GM20431 (cell line): ENCODE measurements around the gene ATP5MC2.
"Not testable (repeated sequence)": the region's sequence is repeated elsewhere in the genome, so short reads cannot be mapped to it uniquely, and the experiment has no call there.

ENCODE experiments used
- in situ Hi-C: fragments of 300-500 bp; cut with MseI, MboI; formaldehyde crosslinking; loops from one replicate; pipeline ENCODE4 v1.15.0; 2020; ENCODE audit warnings: low sequenced_read_pairs; ENCODE audit not compliant: unreplicated experiment

Gene ATP5MC2

GRCh38 chr12:53675701-53676607 lies at the start of gene ATP5MC2:
TSS of gene ATP5MC2 (minus strand) at chr12:53676083. CDS start at chr12:53672614, 3,469 bp downstream.
- in situ Hi-C loops: loop anchor here (10.0 kb wide), 1 partner anchor 131 kb away; no protein-coding TSS in a partner anchor

DNA sequence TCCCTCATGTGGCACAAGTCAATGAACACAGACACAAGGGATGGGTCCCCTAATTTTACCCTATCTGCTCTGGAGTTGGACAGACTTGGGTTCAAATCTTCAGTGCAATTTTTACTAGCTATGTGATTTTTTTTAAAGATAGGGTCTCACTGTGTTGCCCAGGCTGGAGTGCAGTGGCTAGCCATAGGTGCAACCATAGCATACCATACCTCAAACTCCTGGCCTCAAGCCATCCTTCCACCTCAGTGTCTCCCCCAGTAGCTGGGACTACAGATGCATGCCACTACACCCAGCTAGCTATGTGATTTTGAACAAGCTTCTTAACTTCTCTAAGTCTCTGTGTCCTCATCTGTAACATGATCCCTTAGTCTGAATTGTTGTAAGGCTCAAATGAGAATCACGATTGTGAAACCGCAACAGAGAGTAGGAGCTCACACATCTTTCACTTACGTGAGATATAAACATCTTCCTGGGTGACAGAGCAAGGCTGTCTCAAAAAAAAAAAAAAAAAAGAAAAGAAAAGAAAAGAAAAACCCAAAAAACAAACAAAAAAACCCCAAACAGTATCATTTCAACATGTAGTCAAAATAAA lies 46.7 kb upstream of the ATP5MC2 start:
- in situ Hi-C loops: no loop called here

- in situ Hi-C loops: no loop called here
These were observed 45.1 kb upstream of the ATP5MC2 start for GRCh38 chr12:53720946-53721345.

DNA sequence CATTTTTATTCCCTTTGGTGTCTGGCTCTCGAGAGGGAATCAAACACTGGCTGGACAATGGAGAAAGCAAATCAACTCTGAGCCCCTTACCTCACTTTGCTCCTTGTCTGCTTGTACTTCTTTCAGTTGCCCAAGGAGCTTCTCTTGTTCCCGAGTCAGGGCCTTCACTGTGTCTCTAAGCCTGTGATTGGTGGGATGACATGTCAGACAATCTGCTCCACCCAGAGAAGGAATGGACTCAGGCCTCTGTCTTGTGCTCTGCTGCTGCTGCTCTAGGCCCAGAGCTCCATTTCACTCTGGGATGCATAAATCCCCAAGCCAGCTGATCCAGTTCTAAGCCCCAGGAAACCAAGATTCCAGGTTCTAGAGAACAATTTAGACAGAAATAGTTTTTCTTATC lies 43.8 kb upstream of the ATP5MC2 start:
- in situ Hi-C loops: no loop called here

GRCh38 chr12:53718567-53718966 lies 42.7 kb upstream of the ATP5MC2 start:
- in situ Hi-C loops: not testable (repeated sequence)

GRCh38 chr12:53717319-53717718 lies 41.4 kb upstream of the ATP5MC2 start:
- in situ Hi-C loops: no loop called here

GRCh38 chr12:53714004-53714403 lies 38.1 kb upstream of the ATP5MC2 start:
- in situ Hi-C loops: no loop called here

DNA sequence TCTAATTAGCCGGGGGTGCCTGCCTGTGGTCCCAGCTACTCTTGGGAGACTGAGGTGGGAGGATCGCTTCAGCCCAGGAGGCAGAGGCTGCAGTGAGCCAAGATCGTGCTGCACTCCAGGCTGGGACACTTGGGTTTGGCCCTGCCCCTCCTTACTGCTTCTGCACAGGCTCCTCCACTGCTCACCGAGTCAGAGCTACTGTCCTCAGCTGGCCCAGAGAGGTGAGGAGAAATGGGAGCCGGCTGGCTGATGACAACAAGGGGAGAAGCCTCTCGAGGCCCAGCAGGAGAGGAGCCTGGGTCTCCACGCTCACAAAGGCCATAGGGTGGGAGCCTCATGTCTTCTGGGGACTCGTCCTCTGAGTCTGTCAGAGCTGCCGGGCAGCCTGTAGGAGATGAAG lies 37.6 kb upstream of the ATP5MC2 start:
- in situ Hi-C loops: no loop called here

- in situ Hi-C loops: no loop called here
These were observed 36.3 kb upstream of the ATP5MC2 start for GRCh38 chr12:53712059-53712643.

GRCh38 chr12:53710091-53710490 lies 34.2 kb upstream of the ATP5MC2 start:
- in situ Hi-C loops: no loop called here

- in situ Hi-C loops: no loop called here
These were observed 33.8 kb upstream of the ATP5MC2 start for GRCh38 chr12:53709671-53710070.

DNA sequence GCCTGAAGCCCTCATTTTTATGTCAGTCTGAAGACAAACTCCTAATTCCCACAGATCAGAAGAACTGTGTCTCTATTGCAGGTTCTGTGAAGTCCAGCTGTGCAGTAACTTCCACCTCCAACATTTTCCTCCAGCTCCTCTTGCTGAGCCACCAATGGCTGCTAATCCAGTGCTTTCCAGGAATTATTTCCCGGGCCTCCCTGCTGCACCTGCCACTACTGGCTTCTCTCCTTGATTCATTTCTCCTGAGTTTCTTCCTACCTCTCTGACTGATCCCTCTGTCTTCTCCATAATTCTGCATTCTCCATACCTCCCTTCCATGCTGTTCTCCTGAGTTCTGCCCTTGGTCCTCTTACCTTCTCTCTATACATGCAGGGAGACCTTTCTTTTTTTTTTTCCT lies 30.2 kb upstream of the ATP5MC2 start:
- in situ Hi-C loops: no loop called here

GRCh38 chr12:53703756-53704155 lies 27.9 kb upstream of the ATP5MC2 start:
- in situ Hi-C loops: loop anchor here (5.0 kb wide), 1 partner anchor 39 kb away; no protein-coding TSS in a partner anchor

DNA sequence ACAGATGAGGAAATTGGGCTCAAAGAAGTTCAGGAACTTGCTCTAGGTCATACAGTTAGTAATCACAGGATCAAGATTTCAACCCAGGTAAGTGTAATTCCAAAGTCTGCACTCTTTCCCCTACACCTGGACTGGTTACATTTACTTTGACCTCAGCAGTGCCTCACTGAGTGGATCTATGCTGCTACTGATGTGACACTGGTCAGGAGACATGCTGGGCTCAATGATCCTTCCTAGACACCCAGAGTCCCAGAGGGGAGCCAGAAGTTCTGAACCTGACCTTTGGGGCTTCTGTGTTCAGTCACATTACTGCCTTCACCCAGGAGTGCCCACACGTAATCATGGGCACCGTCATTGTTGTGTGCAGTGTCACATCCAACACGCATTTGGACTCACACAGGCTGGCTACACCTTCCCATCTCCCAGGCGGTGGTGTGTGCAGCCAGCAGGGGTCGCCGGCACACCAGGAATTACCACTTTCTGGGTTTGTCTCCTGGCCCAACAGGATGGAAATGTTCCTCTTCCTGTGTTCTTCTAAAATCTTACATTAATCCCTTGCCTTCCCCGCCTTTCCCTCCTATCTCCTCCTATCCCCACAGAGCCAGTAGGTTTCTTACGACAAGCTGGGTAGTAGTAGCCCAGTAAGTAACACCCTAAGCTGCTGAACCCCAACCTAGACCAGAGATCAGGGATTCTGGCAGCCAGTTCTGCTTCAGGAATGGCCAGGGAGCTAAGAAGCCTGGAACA lies 25.8 kb upstream of the ATP5MC2 start:
- in situ Hi-C loops: loop anchor here (5.0 kb wide), 1 partner anchor 41 kb away; no protein-coding TSS in a partner anchor

GRCh38 chr12:53700567-53700966 lies 24.7 kb upstream of the ATP5MC2 start:
- in situ Hi-C loops: loop anchor here (5.0 kb wide), 1 partner anchor 42 kb away; no protein-coding TSS in a partner anchor

DNA sequence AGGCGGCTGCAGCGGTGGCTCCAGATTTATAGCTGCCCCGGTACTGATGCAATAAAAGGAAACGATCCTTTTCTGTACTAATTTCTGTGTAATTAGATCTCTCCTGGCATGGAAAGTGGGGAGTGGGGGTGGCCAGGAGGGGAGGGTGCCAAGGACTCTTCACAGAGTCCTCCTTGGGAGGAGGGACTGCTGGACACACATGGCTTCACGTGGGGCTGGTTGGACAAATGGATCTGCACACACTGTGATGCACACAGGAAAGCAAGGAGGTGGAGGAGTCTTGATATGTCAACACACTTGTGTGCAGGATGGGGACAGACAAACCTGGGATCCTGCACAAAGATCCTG lies 23.8 kb upstream of the ATP5MC2 start:
- in situ Hi-C loops: loop anchor here (5.0 kb wide), 1 partner anchor 43 kb away; no protein-coding TSS in a partner anchor

DNA sequence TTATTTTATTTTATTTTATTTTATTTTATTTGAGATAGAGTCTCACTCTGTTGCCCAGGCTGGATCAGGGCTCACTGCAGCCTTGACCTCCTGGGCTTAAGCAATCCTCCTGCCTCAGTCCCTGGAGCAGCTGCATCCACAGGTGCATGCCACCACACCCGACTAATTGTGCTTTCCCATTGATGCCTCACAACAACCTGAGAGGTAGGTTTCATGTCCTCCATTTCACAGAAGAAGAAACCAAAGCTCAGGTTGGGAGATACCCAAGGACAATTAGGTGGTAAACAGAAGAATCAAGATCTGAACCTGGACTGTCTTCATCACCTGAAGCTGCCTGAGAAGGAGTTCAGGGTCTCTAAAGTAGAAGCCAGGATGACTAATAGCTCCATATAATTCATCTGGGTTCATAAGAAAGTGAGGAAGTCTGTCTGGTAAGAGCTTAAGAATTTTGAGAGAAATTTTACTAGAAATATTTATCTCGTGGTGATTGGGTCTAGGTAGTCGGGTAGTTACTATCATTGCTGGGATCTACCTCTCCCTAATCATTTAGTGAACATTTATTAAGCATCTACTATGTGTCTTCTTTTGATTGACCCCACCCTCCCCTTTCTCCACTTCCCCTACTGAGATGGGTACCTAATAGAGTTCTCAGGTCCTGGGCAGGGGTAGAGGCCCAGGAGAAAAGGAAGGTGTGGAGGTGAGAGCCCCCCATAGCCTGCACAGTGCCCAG lies 23.2 kb upstream of the ATP5MC2 start:
- in situ Hi-C loops: no loop called here

DNA sequence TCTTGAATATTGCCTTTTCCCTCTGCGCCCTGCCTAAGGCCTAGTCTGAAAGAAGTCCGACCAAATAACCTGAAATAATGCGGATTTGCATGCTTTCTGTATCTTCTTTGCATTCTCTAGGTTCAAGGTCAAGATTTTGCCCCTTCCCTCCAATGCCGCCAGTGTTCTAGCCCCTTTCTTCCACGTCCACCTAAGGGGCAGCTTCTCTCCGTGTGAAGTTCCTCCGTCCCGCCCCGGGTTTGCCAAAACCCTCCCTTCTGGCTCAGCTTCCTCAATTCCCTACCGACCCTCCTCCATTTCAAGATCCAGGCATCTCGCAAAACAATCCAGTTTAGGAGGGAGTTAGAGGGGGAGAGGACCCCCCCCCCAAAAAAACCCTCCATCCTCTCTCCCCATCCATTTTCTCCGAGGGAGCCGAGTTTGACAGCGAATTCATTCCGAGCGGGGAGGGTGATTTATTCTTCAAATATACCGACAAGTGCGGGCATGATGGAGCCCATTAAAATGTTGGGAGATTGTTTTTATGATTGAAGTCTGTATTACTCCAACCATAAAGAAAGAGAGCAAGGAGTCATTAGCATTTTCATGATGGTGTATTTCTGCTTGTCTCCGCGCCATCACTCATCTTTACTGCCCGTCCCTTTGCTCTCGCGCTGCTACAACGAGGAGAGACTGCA lies 20.9 kb upstream of the ATP5MC2 start:
- in situ Hi-C loops: no loop called here

DNA sequence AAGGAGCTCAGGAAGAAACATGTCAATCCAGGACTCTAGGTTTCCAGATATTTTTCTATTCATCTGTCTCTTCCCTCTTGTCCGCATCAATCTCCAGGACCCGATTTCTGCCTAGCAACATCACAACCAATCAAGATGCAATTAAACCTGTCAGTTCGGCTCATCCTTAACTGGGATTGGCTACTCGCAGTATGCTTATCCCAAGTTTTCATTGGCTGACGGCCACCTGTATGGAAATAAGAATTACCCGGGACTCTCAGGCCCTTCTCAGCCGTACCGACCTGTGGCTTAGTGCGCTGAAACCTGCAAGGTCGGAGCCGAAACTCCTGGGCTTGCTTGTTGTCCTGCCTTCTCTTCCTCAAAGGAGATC lies 20.4 kb upstream of the ATP5MC2 start:
- in situ Hi-C loops: no loop called here
